IMR-90 (cell line): ENCODE results near the gene WDR53. TPM values are rescaled to one million over a fixed set of nuclear protein-coding genes. Genes with fewer than 3 reads are reported as not detected.
A peak's percentile ranks its signal among the peaks of the same experiment; 100 is the strongest.

Experiments used
- ATAC-seq: fragments of 200-7000 bp; cut with Tn5 transposase; 2 replicates; pipeline ENCODE4 v1.9.1; 2020; ENCODE audit warnings: low read depth, mild to moderate bottlenecking, moderate library complexity
- Bru-seq: library from RNA; stranded (reverse); fragments of 400-500 nt; gene quantifications from one replicate; lab custom pipeline; 2021; lab: Mats Ljungman, UMichigan
- BruChase-seq, 2 experiments: library from RNA; stranded (reverse); fragments of 400-500 nt; gene quantifications; one replicate each; lab custom pipeline; 2021; lab: Mats Ljungman, UMichigan
- BruUV-seq: library from RNA; stranded (reverse); fragments of 400-500 nt; replicated peaks from 2 replicates; lab custom pipeline; 2021; lab: Mats Ljungman, UMichigan
- CTCF ChIA-PET: fragments of 300-600 bp; formaldehyde crosslinking; extraction: SDS; loops from one replicate; lab custom pipeline; 2021; ENCODE audit warnings: antibody characterized with exemption; lab: Yijun Ruan, JAX
- POLR2A ChIA-PET: fragments of 300-600 bp; sonication (Branson Sonifier 250); formaldehyde crosslinking; loops from one replicate; lab custom pipeline; 2022; ENCODE audit warnings: antibody characterized with exemption; ENCODE audit not compliant: unreplicated experiment; lab: Charles Lee
- DNase-seq: peaks from one replicate; pipeline ENCODE4 v3.0.0; 2013
- H2AFZ ChIP-seq: replicated peaks from 2 replicates; pipeline ENCODE3; 2013; ENCODE audit warnings: low read length, mild to moderate bottlenecking; ENCODE audit not compliant: poor library complexity
- H2AK5ac ChIP-seq: 2 replicates; pipeline ENCODE4 v1.6.1; 2013; ENCODE audit warnings: low read depth, low read length, inconsistent platforms
- H2AK9ac ChIP-seq: replicated peaks from 2 replicates; pipeline ENCODE3; 2013; ENCODE audit warnings: mild to moderate bottlenecking, low read depth, low read length, moderate library complexity; ENCODE audit not compliant: poor library complexity
- H2BK120ac ChIP-seq: 2 replicates; pipeline ENCODE4 v1.6.1; 2013; ENCODE audit warnings: low read depth, low read length, inconsistent platforms
- H2BK15ac ChIP-seq: 3 replicates; pipeline ENCODE4 v1.6.1; 2013; ENCODE audit warnings: low read depth, low read length, inconsistent platforms
- H2BK20ac ChIP-seq: 2 replicates; pipeline ENCODE4 v1.6.1; 2013; ENCODE audit warnings: low read depth, mild to moderate bottlenecking, inconsistent platforms, low read length, moderate library complexity
- H2BK5ac ChIP-seq: 2 replicates; pipeline ENCODE4 v1.6.1; 2013; ENCODE audit warnings: mild to moderate bottlenecking, low read depth, low read length, inconsistent platforms; ENCODE audit not compliant: poor library complexity, severe bottlenecking
- H3K14ac ChIP-seq: replicated peaks from 2 replicates; pipeline ENCODE4 v1.6.1; 2013; ENCODE audit warnings: low read depth, low read length, inconsistent platforms
- H3K18ac ChIP-seq: 2 replicates; pipeline ENCODE4 v1.6.1; 2013; ENCODE audit warnings: low read depth, low read length, control low read depth
- H3K23ac ChIP-seq: 2 replicates; pipeline ENCODE4 v1.6.1; 2013; ENCODE audit warnings: low read depth, low read length, inconsistent platforms
- H3K27ac ChIP-seq: 2 replicates; pipeline ENCODE4 v1.5.1; 2013; ENCODE audit warnings: mild to moderate bottlenecking, control low read depth, low read length; ENCODE audit not compliant: insufficient read depth
- H3K27me3 ChIP-seq: 2 replicates; pipeline ENCODE4 v1.6.1; 2013; ENCODE audit warnings: low read length; ENCODE audit not compliant: control insufficient read depth, insufficient read depth
- H3K36me3 ChIP-seq: 2 replicates; pipeline ENCODE4 v1.6.1; 2013; ENCODE audit warnings: low read length, mixed read lengths; ENCODE audit not compliant: control insufficient read depth, insufficient read depth
- H3K4ac ChIP-seq: 2 replicates; pipeline ENCODE4 v1.6.1; 2013; ENCODE audit warnings: low read depth, low read length, inconsistent platforms
- H3K4me1 ChIP-seq: 2 replicates; pipeline ENCODE4 v1.6.1; 2013; ENCODE audit warnings: low read length, mixed read lengths; ENCODE audit not compliant: control insufficient read depth, insufficient read depth
- H3K4me2 ChIP-seq: 2 replicates; pipeline ENCODE4 v1.6.1; 2013; ENCODE audit warnings: low read depth, mild to moderate bottlenecking, control low read depth, low read length, moderate library complexity
- H3K4me3 ChIP-seq: 2 replicates; pipeline ENCODE4 v1.5.1; 2013; ENCODE audit warnings: low read depth, mild to moderate bottlenecking, control low read depth, low read length, moderate library complexity; ENCODE audit not compliant: insufficient read depth
- H3K56ac ChIP-seq: 2 replicates; pipeline ENCODE4 v1.6.1; 2013; ENCODE audit warnings: low read length, inconsistent platforms; ENCODE audit not compliant: insufficient read depth; ENCODE audit errors: extremely low read depth
- H3K79me1 ChIP-seq, 2 experiments: 2 replicates each; pipeline ENCODE4 v1.6.1; 2013; ENCODE audit warnings: low read length in 2 of 2, inconsistent platforms in 1 of 2, low read depth in 1 of 2
- H3K9ac ChIP-seq: 2 replicates; pipeline ENCODE4 v1.6.1; 2013; ENCODE audit warnings: low read depth, low read length, control low read depth
- H3K9me1 ChIP-seq: 2 replicates; pipeline ENCODE4 v1.6.1; 2013; ENCODE audit warnings: low read length, inconsistent platforms; ENCODE audit not compliant: insufficient read depth
- H3K9me3 ChIP-seq: 2 replicates; pipeline ENCODE4 v1.6.1; 2013; ENCODE audit warnings: low read length; ENCODE audit not compliant: control insufficient read depth, insufficient read depth
- H4K20me1 ChIP-seq: 2 replicates; pipeline ENCODE4 v1.6.1; 2013; ENCODE audit warnings: low read length, inconsistent platforms; ENCODE audit not compliant: insufficient read depth
- H4K5ac ChIP-seq: 2 replicates; pipeline ENCODE4 v1.6.1; 2013; ENCODE audit warnings: mild to moderate bottlenecking, low read depth, low read length, control low read depth
- H4K8ac ChIP-seq, 2 experiments: 2 replicates each; pipeline ENCODE4 v1.6.1; 2013; ENCODE audit warnings: low read depth in 2 of 2, low read length in 2 of 2, control low read depth in 1 of 2, inconsistent platforms in 1 of 2
- H4K91ac ChIP-seq: 2 replicates; pipeline ENCODE4 v1.6.1; 2013; ENCODE audit warnings: low read depth, low read length, inconsistent platforms; ENCODE audit not compliant: insufficient read depth
- BHLHE40 ChIP-seq: fragments of 150-350 bp; IDR thresholded peaks from 2 replicates; pipeline ENCODE4 v1.6.1; 2016; ENCODE audit warnings: mild to moderate bottlenecking, low read depth, low read length
- CHD1 ChIP-seq: IDR thresholded peaks from 2 replicates; pipeline ENCODE4 v1.6.1; 2012; ENCODE audit warnings: low read depth, low read length, improper control_type of control experiment
- CTCF ChIP-seq: conservative IDR thresholded peaks from 2 replicates; pipeline ENCODE4 v1.5.1; 2012; ENCODE audit warnings: mild to moderate bottlenecking, low read depth, low read length, improper control_type of control experiment
- ELK1 ChIP-seq: fragments of 150-350 bp; IDR thresholded peaks from 2 replicates; pipeline ENCODE4 v1.6.1; 2016; ENCODE audit warnings: low read depth, mild to moderate bottlenecking, low read length, moderate library complexity, borderline replicate concordance
- FOS ChIP-seq: fragments of 150-350 bp; IDR thresholded peaks from 2 replicates; pipeline ENCODE4 v1.6.1; 2016; ENCODE audit warnings: low read depth, low read length
- MAZ ChIP-seq: IDR thresholded peaks from 2 replicates; pipeline ENCODE4 v1.6.1; 2012; ENCODE audit warnings: low read depth, mild to moderate bottlenecking, low read length, improper control_type of control experiment, moderate library complexity, borderline replicate concordance
- NFE2L2 ChIP-seq: fragments of 150-350 bp; IDR thresholded peaks from 2 replicates; pipeline ENCODE4 v1.6.1; 2016; ENCODE audit warnings: low read depth, mild to moderate bottlenecking, low read length
- POLR2A ChIP-seq: IDR thresholded peaks from 2 replicates; pipeline ENCODE4 v1.6.1; 2012; ENCODE audit warnings: mild to moderate bottlenecking, low read depth, low read length
- RAD21 ChIP-seq: IDR thresholded peaks from 2 replicates; pipeline ENCODE4 v1.6.1; 2012; ENCODE audit warnings: low read length, improper control_type of control experiment
- RFX5 ChIP-seq: IDR thresholded peaks from 2 replicates; pipeline ENCODE4 v1.8.0; 2012; ENCODE audit warnings: low read depth, mild to moderate bottlenecking, low read length, moderate library complexity
- SMC3 ChIP-seq: fragments of 150-350 bp; IDR thresholded peaks from 2 replicates; pipeline ENCODE4 v1.6.1; 2016; ENCODE audit warnings: low read depth, mild to moderate bottlenecking, antibody characterized with exemption, low read length, moderate library complexity
- WGBS, 2 experiments: methylation state at CpG; one replicate each; pipeline versions ENCODE4 v1.1.5 to v1.1.7; 2013; ENCODE audit warnings: missing lambda C conversion rate in 2 of 2; ENCODE audit not compliant: insufficient read length in 1 of 2; ENCODE audit errors: extremely low coverage in 2 of 2; 5-methylcytosine and 5-hydroxymethylcytosine counted together
- dilution Hi-C: fragments of 300-500 bp; cut with HindIII; formaldehyde crosslinking; loops from one replicate; pipeline ENCODE4 v1.14.3; 2018; ENCODE audit warnings: low sequenced_read_pairs; ENCODE audit not compliant: unreplicated experiment
- in situ Hi-C: fragments of 300-500 bp; cut with MboI; formaldehyde crosslinking; loops from 3 replicates; pipeline ENCODE4 v1.14.3; 2019; ENCODE audit warnings: low sequenced_read_pairs, inconsistent platforms, mixed read lengths
- intact Hi-C: fragments of 100-400 bp; cut with micrococcal nuclease; formaldehyde crosslinking; loops from 2 replicates; pipeline ENCODE4 v1.10.0; 2022
- long read RNA-seq: library from polyadenylated mRNA; unstranded; transcript quantifications from one replicate; pipeline ENCODE4 v2.0.0, GENCODE V29; 2021; ENCODE audit not compliant: unreplicated experiment
- polyA plus RNA-seq, 3 experiments: library from polyadenylated mRNA; depleted of rRNA; stranded (reverse); fragments of >200 nt; gene quantifications; 2 replicates each; pipeline ENCODE4 v1.2.3, GENCODE V29; 2012; ENCODE audit warnings: low replicate concordance in 1 of 3
- total RNA-seq: library from RNA; depleted of rRNA; stranded (reverse); fragments of >200 nt; gene quantifications from 2 replicates; pipeline ENCODE4 v1.2.3, GENCODE V29; 2012; rRNA removed

WDR53 gene
- 5.7 and 6.4 TPM in 2 replicates for total RNA-seq
- 5.3 and 5.9 TPM in 2 replicates for polyA plus RNA-seq (2012; rRNA removed)
- polyA plus RNA-seq (2012; cell fraction: cytosol; rRNA removed) = 1.1 and 3.2 TPM in 2 replicates
- polyA plus RNA-seq (2012; cell fraction: nucleus; rRNA removed; ENCODE audit: low replicate concordance) = 0.75 and 3.9 TPM in 2 replicates
- percentile 63 among the genes with signal in this experiment for Bru-seq, nascent RNA
- BruChase-seq, experiment 1, labeled RNA remaining after a 6-hour chase = percentile 70 among the genes with signal in this experiment
- BruChase-seq, experiment 2, labeled RNA remaining after a 2-hour chase = percentile 62 among the genes with signal in this experiment
- long read RNA-seq, partial matches to known transcripts = 1 of 7 reads
- long read RNA-seq, other reads (novel, unspliced or antisense) = 5 of 7 reads

GRCh38 chr3:196568246-196569002 lies at the start of gene WDR53, which contains the start of gene FBXO45:
WDR53 (minus strand) TSS chr3:196568554; CDS start chr3:196561475, 7,079 bp downstream.
FBXO45 (plus strand) TSS chr3:196568660; CDS start chr3:196568985, 325 bp downstream.
- Histone ChIP-seq H2BK20ac (no peak within 1 kb of the TSS), H4K5ac (peak within 1 kb of the TSS; percentile 87), H2BK15ac (no peak within 1 kb of the TSS), H4K20me1 (no peaks in the 10 kb centered on the region), H3K14ac (peak within 1 kb of the TSS; percentile 96), H3K4ac (peak within 1 kb of the TSS; percentile 90), H4K91ac (peak within 1 kb of the TSS; percentile 54), H3K79me1 (peaks cover 38 to 43% of the 10 kb centered on the region in 2 experiments), H3K56ac (peak within 1 kb of the TSS; percentile 86), H3K9me1 (peaks cover 3% of the 10 kb centered on the region; the same call in 1 of the 2 replicates), H2AK5ac (peak within 1 kb of the TSS; percentile 65), H3K27me3 (no peaks in the 10 kb centered on the region), H4K8ac (peak within 1 kb of the TSS; percentile 97 to 99), H2BK5ac (peak within 1 kb of the TSS; percentile 16), H3K9ac (peak within 1 kb of the TSS; percentile 89), H3K4me1 (peaks cover 4% of the 10 kb centered on the region; the same call in 1 of the 2 replicates), H3K27ac (peak within 1 kb of the TSS; percentile 81), H3K4me2 (peak within 1 kb of the TSS; percentile 90), H2AFZ (peak within 1 kb of the TSS; percentile 93), H3K36me3 (peaks cover 2% of the 10 kb centered on the region; the same call in 1 of the 2 replicates), H2BK120ac (peak within 1 kb of the TSS; percentile 44; the same call in 1 of the 2 replicates), H3K4me3 (peak within 1 kb of the TSS; percentile 83), H2AK9ac (peak within 1 kb of the TSS; percentile 60), H3K9me3 (no peaks in the 10 kb centered on the region), H3K23ac (peak within 1 kb of the TSS; percentile 99), H3K18ac (no peak within 1 kb of the TSS)
- CTCF ChIA-PET = no interaction called here
- DNase-seq = peak; percentile 93
- in situ Hi-C loops = no loop called here
- 1% methylated on average over 41 of the region's 87 CpGs; no CpG with 5 or more reads in 1 of the 2 experiments for WGBS, 2 experiments
- BruUV-seq = no TSS peak
- POLR2A ChIA-PET = no interaction called here
- dilution Hi-C loops = no loop called here
- intact Hi-C loops = loop anchor here (1.0 kb wide), 1 partner anchor 40 kb away; no protein-coding TSS in a partner anchor
- ATAC-seq = peak; percentile 97
- no peak for TF ChIP-seq SMC3
- TF ChIP-seq ELK1 = no peak
- 0 out of 2 replicates have a peak, but pooled peaks have one; percentile 12 for TF ChIP-seq FOS
- TF ChIP-seq RFX5 = no peak
- TF ChIP-seq BHLHE40 = peak; percentile 36; the same call in 1 of the 2 replicates
- TF ChIP-seq CTCF = no peak
- TF ChIP-seq CHD1 = 0 out of 2 replicates have a peak, but pooled peaks have one; percentile 44
- TF ChIP-seq POLR2A = peak; percentile 55; the same call in 1 of the 2 replicates
- no peak for TF ChIP-seq RAD21
- TF ChIP-seq MAZ = peak; percentile 81; the same call in 1 of the 2 replicates
- TF ChIP-seq NFE2L2 = 0 out of 2 replicates have a peak, but pooled peaks have one; percentile 1
